GM19025 (cell line): Measurements from ENCODE around the gene PPFIA2.

Source experiments
- ATAC-seq: cut with Tn5 transposase; IDR thresholded peaks from one replicate; pipeline ENCODE4 v1.9.1; 2021; ENCODE audit warnings: mild to moderate bottlenecking, low read depth, moderate library complexity; ENCODE audit not compliant: unreplicated experiment

The PPFIA2 gene

GRCh38 chr12:81294325-81295190, 464.6 kb downstream of the PPFIA2 start:
- no peak for ATAC-seq

GRCh38 chr12:81288651-81289050, 470.5 kb downstream of the PPFIA2 start:
- no peak for ATAC-seq

GRCh38 chr12:81284137-81284536, 475.0 kb downstream of the PPFIA2 start:
- no peak for ATAC-seq

GRCh38 chr12:81274637-81275529, 484.3 kb downstream of the PPFIA2 start:
- ATAC-seq, result no peak

GRCh38 chr12:81270385-81270784, 488.8 kb downstream of the PPFIA2 start:
- no peak for ATAC-seq

- no peak for ATAC-seq
These were observed 496.1 kb downstream of the PPFIA2 start for GRCh38 chr12:81263072-81263471.

GRCh38 chr12:81261508-81262207, 497.5 kb downstream of the PPFIA2 start:
- no peak for ATAC-seq

GRCh38 chr12:81259360-81259759, 499.8 kb downstream of the PPFIA2 start:
- ATAC-seq, result no peak

- ATAC-seq, result no peak
These were observed 501.1 kb downstream of the PPFIA2 start for GRCh38 chr12:81257947-81258551.

GRCh38 chr12:81255947-81256346, 503.2 kb downstream of the PPFIA2 start:
- ATAC-seq, result no peak

GRCh38 chr12:81255456-81255855, 503.7 kb downstream of the PPFIA2 start:
- ATAC-seq, result no peak

GRCh38 chr12:81253360-81253759, 505.8 kb downstream of the PPFIA2 start:
- no peak for ATAC-seq

- ATAC-seq, result no peak
These were observed 506.9 kb downstream of the PPFIA2 start for GRCh38 chr12:81252228-81252627.

- no peak for ATAC-seq
These were observed 509.2 kb downstream of the PPFIA2 start for GRCh38 chr12:81249976-81250375.

GRCh38 chr12:81245907-81246570, 513.1 kb downstream of the PPFIA2 start:
- no peak for ATAC-seq

- ATAC-seq, result no peak
These were observed 513.7 kb downstream of the PPFIA2 start for GRCh38 chr12:81245458-81245857.

- no peak for ATAC-seq
These were observed 527.4 kb downstream of the PPFIA2 start for GRCh38 chr12:81231574-81232368.

GRCh38 chr12:81229759-81230158, 529.4 kb downstream of the PPFIA2 start:
- no peak for ATAC-seq

- no peak for ATAC-seq
These were observed 534.5 kb downstream of the PPFIA2 start for GRCh38 chr12:81224626-81225025.
